ENCODE measurements around the gene ST3GAL3. TPM values are rescaled to one million over a fixed set of nuclear protein-coding genes. Genes with fewer than 3 reads are reported as not detected.

Gene ST3GAL3
- total RNA-seq, 1 experiment from 2014 or later, result 20.0 TPM

DNA sequence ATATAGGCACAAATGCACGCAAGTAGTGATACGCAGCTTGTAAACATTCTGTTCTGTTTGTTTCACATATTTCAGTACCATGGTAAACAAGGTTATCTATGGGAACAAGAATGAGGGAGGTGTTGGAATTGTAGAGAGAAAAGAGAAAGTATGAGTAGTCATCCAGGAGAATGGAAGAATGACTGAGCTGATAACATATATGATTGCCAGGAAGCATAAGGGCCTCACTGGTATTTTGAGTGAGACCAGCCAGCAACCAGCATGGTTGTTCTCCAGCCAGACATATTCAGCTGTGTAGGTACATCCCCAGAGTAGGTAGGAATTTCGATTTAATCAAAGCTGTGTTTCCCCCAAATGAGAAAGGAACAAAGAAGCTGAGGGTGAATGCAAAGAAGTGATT is 167.4 kb downstream of the ST3GAL3 start:
- H3K9me3 Mint-ChIP-seq (ENCODE audit: low read depth, unreplicated experiment), result no peaks in the 10 kb centered on the region
- no peak for DNase-seq
- intact Hi-C loops (cut with micrococcal nuclease; ENCODE audit: unreplicated experiment), result no loop called here
- H3K4me3 Mint-ChIP-seq (ENCODE audit: low read depth, unreplicated experiment), result no peak overlapping the region
- CTCF ChIA-PET, result interaction anchor here (0.9 kb wide), 1 partner anchor 111 kb away, joined by 3 read pairs; no protein-coding TSS in a partner anchor
- H3K4me1 Mint-ChIP-seq (ENCODE audit: low read depth, unreplicated experiment), result no peaks in the 10 kb centered on the region
- H3K36me3 Mint-ChIP-seq (ENCODE audit: insufficient read depth, unreplicated experiment), result no peaks in the 10 kb centered on the region
- TF ChIP-seq, protein P1, sequence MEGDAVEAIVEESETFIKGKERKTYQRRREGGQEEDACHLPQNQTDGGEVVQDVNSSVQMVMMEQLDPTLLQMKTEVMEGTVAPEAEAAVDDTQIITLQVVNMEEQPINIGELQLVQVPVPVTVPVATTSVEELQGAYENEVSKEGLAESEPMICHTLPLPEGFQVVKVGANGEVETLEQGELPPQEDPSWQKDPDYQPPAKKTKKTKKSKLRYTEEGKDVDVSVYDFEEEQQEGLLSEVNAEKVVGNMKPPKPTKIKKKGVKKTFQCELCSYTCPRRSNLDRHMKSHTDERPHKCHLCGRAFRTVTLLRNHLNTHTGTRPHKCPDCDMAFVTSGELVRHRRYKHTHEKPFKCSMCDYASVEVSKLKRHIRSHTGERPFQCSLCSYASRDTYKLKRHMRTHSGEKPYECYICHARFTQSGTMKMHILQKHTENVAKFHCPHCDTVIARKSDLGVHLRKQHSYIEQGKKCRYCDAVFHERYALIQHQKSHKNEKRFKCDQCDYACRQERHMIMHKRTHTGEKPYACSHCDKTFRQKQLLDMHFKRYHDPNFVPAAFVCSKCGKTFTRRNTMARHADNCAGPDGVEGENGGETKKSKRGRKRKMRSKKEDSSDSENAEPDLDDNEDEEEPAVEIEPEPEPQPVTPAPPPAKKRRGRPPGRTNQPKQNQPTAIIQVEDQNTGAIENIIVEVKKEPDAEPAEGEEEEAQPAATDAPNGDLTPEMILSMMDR (IDR thresholded peaks at IDR 0.05; ENCODE audit: unreplicated experiment), result no peak
- no peak overlapping the region for H3K27ac Mint-ChIP-seq (ENCODE audit: unreplicated experiment)
- no TSS peak for BruUV-seq (replicated peaks)
- no peaks in the 10 kb centered on the region for H3K27me3 Mint-ChIP-seq (ENCODE audit: unreplicated experiment)

DNA sequence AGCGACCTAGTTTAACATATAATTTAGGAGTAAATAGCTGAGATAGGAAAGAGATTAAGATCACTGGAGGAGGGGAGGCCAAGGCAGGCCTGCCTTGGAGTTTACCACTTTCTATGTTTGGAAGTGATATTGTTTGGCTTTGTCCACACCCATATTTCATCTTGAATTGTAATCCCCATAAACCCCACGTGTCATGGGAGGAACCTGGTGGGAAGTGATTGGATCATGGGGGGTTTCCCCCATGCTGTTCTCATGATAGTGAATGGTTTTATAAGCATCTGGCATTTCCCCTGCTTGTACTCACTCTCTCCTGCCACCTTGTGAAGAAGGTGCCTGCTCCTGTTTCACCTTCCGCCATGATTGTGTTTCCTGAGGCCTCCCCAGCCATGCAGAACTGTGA is 168.0 kb downstream of the ST3GAL3 start:
- no peaks in the 10 kb centered on the region for H3K27me3 Mint-ChIP-seq (ENCODE audit: unreplicated experiment)
- no peaks in the 10 kb centered on the region for H3K4me1 Mint-ChIP-seq (ENCODE audit: low read depth, unreplicated experiment)
- no TSS peak for BruUV-seq (replicated peaks)
- H3K27ac Mint-ChIP-seq (ENCODE audit: unreplicated experiment), result no peak overlapping the region
- H3K9me3 Mint-ChIP-seq (ENCODE audit: low read depth, unreplicated experiment), result no peaks in the 10 kb centered on the region
- no peak overlapping the region for H3K4me3 Mint-ChIP-seq (ENCODE audit: low read depth, unreplicated experiment)
- TF ChIP-seq, protein P1 (IDR thresholded peaks at IDR 0.05; ENCODE audit: unreplicated experiment), result no peak
- no peaks in the 10 kb centered on the region for H3K36me3 Mint-ChIP-seq (ENCODE audit: insufficient read depth, unreplicated experiment)
- DNase-seq, result no peak
- intact Hi-C loops (cut with micrococcal nuclease; ENCODE audit: unreplicated experiment), result no loop called here
- CTCF ChIA-PET, result interaction anchor here (0.9 kb wide), 1 partner anchor 111 kb away, joined by 3 read pairs; no protein-coding TSS in a partner anchor

DNA sequence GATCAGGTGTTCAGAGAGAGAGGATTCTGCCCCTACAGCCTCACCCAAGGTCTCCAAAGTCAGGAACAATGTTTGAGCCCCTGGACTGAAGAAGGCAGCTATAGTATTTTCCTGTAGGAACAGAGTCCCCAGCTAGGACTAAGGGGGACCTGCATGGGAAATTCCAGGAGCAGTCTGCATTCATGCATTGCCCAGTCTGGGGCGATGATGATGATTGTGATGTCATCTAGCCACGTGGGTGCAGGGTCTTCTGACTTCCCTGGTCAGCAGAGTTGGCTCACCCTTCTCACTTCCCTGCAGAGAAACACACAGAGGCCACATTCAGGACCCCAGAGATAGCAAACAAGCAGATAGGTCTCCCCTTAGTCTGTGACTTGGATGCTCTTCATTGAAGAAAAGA is 169.8 kb downstream of the ST3GAL3 start:
- no peaks in the 10 kb centered on the region for H3K27me3 Mint-ChIP-seq (ENCODE audit: unreplicated experiment)
- no peaks in the 10 kb centered on the region for H3K9me3 Mint-ChIP-seq (ENCODE audit: low read depth, unreplicated experiment)
- TF ChIP-seq, protein P1 (IDR thresholded peaks at IDR 0.05; ENCODE audit: unreplicated experiment), result no peak
- no peaks in the 10 kb centered on the region for H3K36me3 Mint-ChIP-seq (ENCODE audit: insufficient read depth, unreplicated experiment)
- no peaks in the 10 kb centered on the region for H3K4me1 Mint-ChIP-seq (ENCODE audit: low read depth, unreplicated experiment)
- intact Hi-C loops (cut with micrococcal nuclease; ENCODE audit: unreplicated experiment), result no loop called here
- BruUV-seq (replicated peaks), result no TSS peak
- no peak overlapping the region for H3K4me3 Mint-ChIP-seq (ENCODE audit: low read depth, unreplicated experiment)
- no peak overlapping the region for H3K27ac Mint-ChIP-seq (ENCODE audit: unreplicated experiment)
- CTCF ChIA-PET, result no interaction called here
- DNase-seq, result no peak

DNA sequence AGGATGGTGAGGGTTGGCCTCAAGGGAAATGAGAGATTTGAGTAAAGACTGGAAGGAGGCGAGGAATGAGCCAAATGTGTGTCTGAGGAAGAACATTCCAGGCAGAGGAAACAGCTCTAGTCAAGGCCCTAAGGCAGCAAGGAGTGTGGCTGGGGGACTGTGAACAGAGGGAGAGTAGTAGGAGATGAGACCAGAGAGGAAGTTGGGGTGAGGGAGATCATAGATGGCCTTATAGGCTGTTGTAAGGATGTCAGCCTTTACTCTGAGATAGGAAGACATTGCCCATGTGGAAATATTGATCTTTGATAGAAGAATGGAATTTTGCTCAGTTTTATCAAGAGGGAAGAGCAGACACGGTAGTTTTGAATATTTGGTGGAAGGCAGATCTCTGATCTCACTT is 171.1 kb downstream of the ST3GAL3 start:
- intact Hi-C loops (cut with micrococcal nuclease; ENCODE audit: unreplicated experiment), result no loop called here
- TF ChIP-seq, protein P1 (IDR thresholded peaks at IDR 0.05; ENCODE audit: unreplicated experiment), result no peak
- BruUV-seq (replicated peaks), result no TSS peak
- DNase-seq, result no peak
- H3K4me3 Mint-ChIP-seq (ENCODE audit: low read depth, unreplicated experiment), result no peak overlapping the region
- H3K4me1 Mint-ChIP-seq (ENCODE audit: low read depth, unreplicated experiment), result no peaks in the 10 kb centered on the region
- H3K9me3 Mint-ChIP-seq (ENCODE audit: low read depth, unreplicated experiment), result no peaks in the 10 kb centered on the region
- H3K27ac Mint-ChIP-seq (ENCODE audit: unreplicated experiment), result no peak overlapping the region
- no peaks in the 10 kb centered on the region for H3K27me3 Mint-ChIP-seq (ENCODE audit: unreplicated experiment)
- no peaks in the 10 kb centered on the region for H3K36me3 Mint-ChIP-seq (ENCODE audit: insufficient read depth, unreplicated experiment)
- CTCF ChIA-PET, result interaction anchor here (0.6 kb wide), 1 partner anchor 354 kb away, joined by 5 read pairs; no protein-coding TSS in a partner anchor
